Stimulated activated CD8-positive, alpha-beta memory T cell treated with anti-CD3 and anti-CD28 coated beads, Interleukin-2, amount 100 ng/mL, for 1 hour (primary cell): ENCODE measurements around the gene HPSE2.

Experiments
- DNase-seq, 2 donors: peaks; one replicate each; pipeline ENCODE4 v3.0.0-alpha.2; 2020; ENCODE audit warnings: low read depth in 2 of 2

Gene HPSE2

DNA sequence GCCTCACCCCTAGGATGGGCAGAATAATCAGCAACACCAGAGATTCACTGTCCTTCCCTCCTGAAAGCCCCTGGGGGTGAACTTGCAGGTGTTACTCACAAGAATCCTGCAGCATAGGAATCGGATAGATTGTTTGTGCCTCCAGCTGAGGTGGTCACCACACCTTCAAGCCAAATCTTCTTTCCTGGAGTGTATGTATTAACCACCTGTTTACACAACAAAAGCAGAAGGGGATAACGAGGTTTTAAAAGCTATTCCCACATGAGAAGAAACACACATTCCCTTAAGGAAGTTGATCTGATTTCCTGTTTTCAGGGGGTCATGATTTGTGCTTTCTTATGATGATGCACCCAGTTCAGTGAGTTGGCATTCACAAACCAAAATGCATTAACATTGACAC is 615.1 kb downstream of the HPSE2 start:
- no peak for DNase-seq

DNA sequence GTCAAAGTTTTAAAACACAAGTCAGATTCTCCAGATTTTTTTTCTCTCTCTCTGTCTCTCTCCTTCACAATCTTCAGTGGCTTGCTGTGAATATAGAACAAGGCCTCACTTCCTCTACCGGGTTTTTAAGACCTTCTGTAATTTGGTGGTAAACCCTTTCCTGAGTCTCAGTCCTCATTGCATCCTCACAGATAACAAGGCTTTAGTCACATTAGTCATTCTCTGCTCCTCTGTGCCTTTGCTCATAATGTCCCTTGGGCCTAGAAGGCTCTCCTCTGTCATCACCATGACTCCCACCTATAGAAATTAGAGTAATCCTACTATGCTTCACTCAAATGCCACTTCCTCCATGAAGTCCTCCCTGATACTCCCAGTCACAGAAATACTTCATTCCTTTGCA is 616.2 kb downstream of the HPSE2 start:
- no peak for DNase-seq

DNA sequence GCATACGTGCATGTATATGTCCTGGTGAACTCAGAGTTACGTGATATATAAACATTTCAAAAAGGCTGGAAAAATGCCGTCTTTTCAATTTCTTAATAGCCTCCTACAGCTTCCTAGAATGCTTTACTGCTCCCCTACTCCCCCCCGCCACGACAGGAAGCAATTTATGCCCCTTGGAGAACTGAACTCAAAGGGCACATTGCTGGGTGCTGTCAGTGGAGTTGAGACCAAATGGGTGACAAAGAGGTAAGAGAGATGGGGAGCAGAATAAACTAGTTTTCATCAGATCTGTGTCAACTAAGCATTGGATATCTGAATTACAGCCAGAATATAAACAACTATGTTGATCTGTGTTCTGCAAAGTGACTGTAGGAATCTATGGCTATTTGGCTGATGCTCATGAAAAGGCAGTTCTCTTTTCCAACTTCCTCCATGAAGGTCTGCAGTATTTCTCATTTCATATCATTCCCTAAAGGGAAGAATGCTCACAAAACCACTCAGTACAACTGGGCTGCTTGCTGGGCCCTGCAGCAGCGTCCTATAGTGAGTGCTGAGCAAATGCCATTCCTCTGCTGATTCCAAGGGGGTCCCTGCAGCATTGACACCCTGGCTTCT is 617.6 kb downstream of the HPSE2 start:
- no peak for DNase-seq

DNA sequence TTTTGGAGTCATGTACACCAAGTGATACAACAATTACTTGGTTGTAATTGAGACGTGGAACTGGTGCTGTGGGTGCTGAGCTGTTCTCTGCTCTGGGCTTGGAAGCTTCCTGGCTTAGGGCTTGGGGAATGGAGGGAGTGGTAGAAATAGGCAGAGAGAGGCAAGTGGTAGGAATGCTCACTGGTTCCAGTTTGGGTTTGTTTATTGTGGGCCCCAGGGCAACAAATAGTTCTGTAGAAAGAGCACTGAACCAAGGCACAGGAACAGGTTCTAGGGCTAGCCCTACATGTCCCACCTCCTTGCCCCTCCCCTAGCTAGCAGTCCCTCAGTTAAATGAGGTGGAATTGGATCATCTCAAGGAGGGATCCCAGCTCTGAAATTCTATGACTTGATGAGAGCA is 622.2 kb downstream of the HPSE2 start:
- no peak for DNase-seq

DNA sequence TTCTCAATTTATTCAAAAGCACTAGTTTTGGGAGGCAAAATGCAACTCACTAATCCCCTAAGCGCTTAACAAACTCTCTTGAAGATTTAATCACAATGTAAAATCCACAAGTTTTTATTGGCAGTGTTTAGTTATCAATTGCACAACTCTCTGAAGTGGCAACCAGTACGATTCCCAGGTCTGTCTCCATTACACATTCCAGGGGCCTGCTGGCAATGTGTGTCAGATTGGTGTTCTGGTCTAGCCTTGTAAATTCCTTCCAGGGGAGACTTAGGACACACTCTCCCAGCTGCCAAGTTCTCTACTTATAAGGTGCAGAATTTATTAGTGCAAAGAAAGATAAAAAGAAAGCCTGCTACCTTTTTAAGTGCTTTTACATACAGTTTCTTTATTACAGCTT is 624.2 kb downstream of the HPSE2 start:
- no peak for DNase-seq

DNA sequence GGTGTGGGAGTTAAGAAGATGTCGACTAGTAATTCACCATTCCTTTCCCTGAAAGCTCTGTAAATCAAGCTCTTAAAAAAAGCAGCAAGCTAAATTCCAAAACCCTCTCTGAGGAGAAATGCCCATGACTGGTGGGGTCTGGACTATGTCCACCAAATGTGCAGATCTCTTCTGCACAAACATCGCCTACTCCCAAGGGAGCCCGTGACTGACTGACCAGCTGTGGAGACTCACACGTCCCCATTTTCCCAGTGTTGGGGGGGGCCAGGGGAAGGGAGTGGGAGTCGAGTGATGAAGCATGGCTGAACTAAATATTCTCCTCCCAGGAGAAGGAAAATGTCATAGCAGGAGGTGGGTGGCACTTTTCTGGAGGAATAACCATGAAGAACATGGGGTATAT is 624.8 kb downstream of the HPSE2 start:
- no peak for DNase-seq

DNA sequence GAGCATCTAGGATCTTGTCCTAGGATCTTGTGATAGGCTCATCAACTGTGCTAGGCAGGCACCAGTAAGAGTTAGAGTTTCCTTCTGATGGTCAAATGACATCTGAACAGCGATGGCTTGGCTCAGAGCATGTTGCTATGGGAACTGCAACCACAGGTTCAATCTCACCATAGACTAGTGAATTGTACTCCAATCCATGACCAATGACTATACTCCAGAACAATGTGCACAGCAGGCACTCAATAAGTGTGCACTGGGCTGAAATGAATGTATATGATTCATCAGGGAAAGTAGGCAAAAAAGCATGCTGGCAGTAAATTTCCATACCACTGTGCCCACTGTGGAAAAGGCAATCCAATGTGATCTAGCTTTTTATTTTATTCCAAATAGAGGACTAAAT is 625.4 kb downstream of the HPSE2 start:
- DNase-seq, result no peak

DNA sequence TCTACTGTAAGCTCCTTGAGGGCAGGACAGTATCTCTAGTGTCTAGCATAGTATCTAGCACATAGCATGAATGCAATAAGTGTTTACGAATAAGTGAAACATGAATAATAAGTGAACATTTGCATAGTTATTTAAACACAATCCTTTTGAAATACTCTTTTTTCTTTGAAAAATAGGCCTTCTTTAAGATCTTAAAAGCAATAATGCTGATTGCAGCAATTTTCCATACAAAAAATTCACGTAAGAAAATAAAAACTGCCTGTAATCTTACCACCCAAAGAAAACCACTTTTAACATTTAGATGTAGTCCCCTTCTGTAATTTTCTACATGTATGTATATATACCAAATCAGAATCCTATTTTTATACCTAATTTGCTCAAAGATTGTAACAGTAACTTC is 626.4 kb downstream of the HPSE2 start:
- no peak for DNase-seq

DNA sequence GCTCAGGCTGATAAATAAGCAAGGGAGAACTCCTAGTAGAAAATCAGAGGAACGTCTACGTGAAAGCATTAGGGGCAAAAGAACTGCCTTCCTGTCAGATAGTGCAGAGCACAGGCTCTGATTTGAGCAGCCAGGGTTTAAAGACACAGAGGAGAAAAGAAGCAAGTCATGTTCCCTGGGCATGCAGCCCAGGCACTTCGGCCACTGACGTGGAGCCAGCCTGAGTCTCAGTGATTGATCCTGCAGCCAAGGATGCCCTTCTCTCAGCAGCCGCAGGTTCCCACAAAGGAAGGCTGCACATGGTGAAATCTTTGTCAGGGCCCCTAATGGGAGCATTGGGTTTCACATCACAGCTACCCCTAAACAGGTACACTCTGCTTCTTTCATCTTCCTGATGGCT is 627.2 kb downstream of the HPSE2 start:
- no peak for DNase-seq

DNA sequence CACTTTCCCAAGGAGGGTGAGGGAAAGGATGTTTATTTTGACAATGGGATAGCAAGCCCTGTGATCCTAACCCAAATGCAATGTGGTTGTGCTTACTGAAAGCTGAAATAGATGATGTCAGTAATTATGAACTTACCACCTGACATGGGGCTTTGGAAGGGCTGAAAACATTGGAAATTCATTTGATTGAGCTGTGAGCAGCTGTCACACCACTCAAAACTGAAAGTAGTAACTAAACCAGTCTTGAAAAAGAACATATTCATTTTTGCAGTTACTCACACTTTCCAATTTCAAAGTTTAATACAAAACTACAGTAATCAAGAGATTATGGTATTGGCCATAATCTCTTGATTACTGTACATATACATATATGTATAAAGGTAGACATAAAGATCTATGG is 633.4 kb downstream of the HPSE2 start:
- no peak for DNase-seq

DNA sequence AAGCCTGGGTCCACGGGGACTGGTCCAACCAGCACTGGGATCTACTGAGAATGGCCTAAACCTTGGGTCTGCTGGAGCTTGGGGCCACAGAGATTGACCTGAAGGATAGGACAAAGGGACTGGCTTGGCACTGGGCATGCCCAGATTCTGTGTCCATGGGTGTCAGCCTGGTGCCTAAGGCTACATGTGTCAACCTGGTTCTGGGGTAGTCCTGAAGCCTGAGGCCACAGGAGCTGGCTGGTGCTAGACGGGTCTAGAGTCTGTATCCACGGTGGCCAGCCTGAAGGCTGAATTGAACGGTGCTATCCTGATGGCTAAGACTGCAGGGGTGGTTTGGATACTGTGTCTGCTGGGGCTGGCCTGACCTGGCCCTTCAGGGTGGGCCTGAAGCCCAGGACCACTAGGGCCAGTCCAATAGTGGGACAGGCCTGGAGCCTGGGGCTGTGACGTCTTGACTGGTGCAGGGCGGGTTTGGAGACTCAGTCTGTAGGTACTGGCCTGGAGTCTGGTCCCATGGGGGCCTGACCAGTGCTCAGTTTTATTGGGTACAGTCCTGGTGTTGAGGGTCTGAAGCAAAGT is 636.5 kb downstream of the HPSE2 start:
- DNase-seq, result no peak

DNA sequence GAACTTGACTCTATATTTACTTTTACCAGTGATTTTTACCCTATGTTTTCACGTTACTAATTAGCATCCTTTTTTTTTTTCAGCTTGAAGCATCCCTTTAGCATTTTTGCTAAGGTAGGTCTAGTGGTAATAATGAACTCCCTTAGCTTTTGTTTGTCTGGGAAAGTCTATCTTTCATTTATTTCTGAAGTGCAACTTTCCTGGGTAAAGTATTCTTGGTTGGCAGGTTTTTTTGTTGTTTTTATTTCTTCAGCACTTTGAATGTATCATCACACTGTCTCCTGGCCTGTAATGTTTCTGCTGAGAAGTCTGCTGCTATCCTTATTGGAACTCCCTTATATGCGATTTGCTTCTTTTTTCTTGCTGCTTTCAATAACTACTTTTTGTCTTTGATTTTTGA is 639.2 kb downstream of the HPSE2 start:
- DNase-seq, result no peak

DNA sequence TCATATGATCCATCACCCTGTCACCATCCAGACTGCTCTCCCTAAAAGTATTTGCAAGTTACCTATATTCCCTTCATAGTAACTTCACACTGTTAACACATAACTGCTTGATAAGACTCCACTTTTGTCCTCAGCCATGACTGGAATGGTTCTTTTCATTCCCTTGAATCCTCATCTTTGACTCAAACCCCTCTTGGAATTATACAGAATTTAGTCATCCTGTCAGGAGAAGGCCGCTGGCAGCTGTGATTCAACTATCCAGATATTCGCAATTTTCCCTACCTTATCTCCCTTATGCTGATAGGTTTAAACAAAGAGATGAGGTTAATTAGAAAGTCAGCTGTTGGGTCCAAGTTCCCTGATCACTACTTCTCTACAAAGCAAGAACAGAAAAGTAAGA is 646.0 kb downstream of the HPSE2 start:
- no peak for DNase-seq

DNA sequence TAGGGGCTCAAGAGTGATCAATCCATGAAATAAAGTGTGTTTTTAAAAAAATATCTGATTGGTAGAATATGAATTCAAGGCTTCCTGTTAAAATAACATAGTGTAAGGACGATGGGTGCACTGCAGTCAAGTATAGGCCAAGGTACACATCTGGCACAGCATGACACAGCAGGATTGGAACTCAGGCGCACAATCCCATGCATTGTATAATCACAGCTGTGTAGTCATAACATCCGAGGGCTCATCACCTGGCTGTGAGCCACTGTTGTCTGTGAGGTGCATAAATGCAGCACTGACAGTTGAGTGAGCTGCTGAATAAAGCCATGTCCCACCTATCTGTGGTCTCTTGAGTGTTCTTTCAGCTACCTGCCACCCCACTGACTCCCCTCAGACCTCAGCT is 646.6 kb downstream of the HPSE2 start:
- DNase-seq, result no peak

DNA sequence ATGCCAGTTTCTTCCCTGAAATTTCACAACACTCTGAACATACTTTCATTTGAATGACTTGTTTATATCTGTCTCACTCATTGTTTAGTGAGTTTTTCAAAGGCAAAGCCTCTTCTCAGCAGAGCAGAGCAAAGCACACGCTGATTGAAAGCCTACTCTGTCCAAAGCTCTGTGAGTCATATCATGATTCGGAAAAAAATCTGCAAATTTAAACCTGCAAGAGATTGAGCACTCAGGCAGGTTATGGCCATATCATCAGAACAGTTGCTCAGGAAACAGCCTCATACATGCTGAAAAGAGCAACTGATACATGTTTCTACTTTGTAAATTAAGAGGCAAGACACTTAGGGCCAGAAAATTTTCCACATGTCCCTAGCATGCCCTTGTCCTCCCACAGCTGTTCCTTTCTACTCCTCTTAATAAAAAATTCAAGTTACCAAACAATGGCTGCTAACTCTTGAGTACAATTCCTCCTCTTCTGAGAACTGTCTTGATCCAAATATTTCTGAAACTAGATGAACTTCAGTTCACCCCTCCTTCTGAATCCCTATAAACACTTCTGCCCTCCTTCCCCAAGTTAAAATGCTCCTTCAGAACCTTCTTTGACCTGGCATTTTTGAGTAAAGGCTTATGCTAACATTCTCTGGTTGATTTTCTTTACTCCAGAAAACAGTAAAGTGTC is 648.4 kb downstream of the HPSE2 start:
- no peak for DNase-seq

DNA sequence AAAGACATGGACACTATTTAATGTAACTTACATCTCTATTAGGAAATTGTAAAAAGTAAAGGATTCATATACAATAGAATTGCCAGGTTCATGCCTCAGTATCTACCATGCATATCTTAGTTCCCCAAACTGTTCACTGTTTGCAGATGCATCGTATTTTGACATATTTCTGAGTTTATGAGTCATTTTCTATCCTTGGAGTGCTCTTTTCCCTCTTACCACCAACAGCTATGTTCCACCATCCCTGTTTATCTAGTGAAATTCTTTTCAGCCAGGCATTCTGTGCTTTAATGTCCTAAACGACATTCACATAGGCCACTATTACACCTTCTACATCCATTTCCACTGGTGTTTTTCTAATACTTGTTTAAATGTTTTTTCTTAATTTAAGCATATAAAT is 649.6 kb downstream of the HPSE2 start:
- no peak for DNase-seq

DNA sequence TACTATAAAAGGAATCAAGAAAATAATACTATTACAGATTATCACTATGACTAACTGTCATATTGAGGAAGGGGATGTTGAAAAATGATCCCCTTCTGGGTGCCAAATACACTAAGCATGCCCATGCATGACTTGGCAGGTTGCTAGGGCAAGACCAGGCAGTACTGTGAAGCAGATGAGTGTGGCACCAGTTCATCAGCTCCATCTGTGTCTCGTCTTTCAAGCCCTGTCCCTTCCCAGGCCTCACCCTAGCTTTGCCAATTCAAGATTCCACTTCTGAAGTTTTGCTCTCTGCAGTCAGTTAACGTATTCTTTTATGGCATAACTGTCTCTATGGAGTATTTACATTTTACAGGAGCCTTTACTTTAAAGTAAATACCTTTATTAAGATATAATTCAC is 653.3 kb downstream of the HPSE2 start:
- no peak for DNase-seq

DNA sequence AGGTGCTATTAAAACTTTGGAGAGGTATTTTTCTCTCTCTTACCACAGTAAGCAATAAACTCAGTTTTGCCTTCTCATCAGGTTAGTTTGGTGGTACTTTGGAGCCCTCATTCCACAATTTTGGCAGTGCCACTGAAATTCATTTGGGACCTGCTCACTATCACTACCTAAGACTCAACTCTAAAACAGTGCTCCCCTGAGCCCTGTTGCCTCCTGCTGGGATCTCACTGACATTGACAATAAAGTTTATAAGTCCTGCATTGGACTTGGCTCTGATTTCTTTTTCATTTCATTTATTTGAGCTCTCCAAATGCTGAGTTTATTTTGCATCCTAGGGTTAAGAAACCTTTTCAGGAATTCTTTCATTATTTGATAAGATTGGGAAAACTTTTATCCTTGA is 658.1 kb downstream of the HPSE2 start:
- DNase-seq, result no peak

DNA sequence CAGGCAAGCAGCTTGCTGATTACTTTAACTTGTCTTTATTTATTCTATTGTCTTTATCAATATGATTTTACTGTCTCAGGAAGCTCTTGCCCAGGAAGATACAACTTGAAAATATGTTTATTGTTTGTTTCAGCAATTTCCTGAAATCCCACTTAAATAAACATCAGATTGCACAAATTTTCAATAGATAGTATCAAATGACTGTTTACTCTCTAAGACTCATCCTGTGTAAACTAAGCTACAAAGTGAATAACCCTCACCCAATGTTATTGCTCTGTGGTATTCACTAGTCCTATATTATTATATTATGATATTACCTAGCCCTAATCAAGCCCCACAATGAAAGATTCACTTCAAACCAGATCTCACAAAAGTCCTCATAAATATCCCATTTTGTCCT is 658.5 kb downstream of the HPSE2 start:
- DNase-seq, result no peak

DNA sequence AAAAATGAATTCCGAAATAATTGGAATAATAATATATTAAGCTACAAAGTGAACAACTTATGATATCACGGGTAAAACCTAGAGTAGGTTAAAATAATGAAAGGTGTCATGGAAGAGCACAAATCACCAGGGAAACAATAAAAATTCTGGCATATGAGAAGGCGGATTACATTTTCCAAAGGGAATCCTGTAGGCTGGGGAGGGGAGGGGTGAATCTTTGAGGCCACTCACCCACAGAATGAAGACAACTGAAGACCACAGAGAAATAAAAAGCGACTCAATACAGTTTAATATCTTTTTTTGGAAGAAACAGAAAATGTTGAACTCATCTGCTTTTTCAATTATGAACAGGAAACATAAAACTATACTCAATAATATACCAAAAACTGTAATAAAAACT is 659.6 kb downstream of the HPSE2 start:
- no peak for DNase-seq

DNA sequence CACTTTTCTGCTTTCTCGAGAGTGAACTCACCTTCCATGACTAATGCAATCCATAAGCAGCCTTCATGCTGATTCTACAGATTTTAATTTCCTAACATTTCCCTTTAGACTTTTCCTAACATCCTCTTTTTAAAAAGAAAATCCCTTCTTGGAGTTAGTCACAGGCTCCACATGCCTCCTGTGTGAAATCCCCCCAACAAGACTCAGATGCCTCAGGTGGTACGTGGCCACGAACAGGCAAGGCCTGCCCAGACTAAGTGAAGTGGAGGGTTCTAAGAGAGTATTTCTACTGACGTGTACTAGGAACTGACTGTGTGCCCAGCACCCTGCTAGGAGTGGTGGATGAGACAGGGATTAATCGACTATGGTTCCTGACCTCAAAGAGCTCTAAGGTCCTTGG is 663.1 kb downstream of the HPSE2 start:
- DNase-seq, result no peak

DNA sequence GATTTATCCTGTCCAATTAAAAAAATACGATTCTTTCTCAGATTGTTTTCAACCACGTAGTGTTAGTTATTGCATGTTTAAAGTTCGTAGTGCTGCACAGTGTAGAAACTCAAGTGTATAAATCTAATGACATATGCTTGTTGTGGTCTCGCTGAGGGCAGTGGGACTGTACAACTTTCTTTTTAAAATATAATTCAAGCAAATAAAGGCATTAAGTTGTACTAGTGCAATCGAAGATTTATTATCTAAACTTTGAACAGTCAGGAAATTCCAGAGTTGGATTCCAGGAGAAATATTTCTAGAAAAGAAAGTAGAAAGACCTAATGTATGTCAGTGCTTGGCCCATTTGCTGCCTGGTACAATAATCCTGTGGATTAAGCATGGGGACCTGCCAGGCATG is 664.8 kb downstream of the HPSE2 start:
- DNase-seq, result no peak

DNA sequence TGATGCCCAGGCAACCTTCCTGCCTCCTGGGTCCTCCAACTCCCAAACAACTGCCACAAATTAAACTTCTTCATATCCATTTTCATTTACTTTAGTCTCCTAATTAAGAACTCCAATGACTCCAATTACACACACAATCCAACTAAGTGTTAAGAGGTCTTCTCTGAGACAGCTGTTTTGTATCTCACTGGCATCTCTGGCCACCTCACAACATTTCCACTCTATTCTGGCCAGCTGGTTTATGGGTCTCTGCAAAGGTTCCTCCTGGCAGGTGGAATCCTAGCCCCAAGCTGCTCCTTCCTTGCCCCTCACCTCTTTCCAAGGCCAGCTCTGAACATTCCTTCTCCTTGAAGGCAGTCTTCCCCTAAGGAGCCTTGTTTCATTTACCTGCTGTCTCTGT is 665.8 kb downstream of the HPSE2 start:
- DNase-seq, result no peak

DNA sequence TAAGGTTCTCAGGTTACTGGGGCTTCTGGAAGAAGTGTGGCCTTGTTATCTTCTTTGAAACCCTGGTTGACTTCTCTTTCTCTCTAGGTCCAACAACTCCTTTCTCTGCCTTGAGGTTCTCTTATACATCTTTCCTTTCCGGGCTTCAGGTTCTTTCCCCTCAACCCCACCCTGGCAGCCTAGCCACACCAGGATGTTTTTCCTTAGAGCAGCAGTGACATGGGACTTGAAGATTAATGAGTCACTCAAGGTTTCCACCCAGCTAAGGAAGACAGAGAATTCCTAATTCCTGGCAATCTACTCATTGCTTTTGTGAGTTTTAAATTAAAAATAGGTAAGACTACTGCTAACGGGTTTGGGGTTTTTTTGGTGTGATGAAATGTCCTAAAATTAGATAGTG is 667.1 kb downstream of the HPSE2 start:
- no peak for DNase-seq
